ENCODE data around the gene SBK1.

- no peak for TF ChIP-seq CTCF (IDR thresholded peaks at IDR 0.05)
- no peak for TF ChIP-seq POLR2A (IDR thresholded peaks at IDR 0.05)
These were observed 19.6 kb downstream of the SBK1 start for GRCh38 chr16:28311913-28312312.

Measured in upper lobe of left lung (tissue), 4 donors.